ENCODE measurements around the gene TNK1.
"Not testable (repeated sequence)": the region's sequence is repeated elsewhere in the genome, so short reads cannot be mapped to it uniquely, and the experiment has no call there.

TNK1 gene

DNA sequence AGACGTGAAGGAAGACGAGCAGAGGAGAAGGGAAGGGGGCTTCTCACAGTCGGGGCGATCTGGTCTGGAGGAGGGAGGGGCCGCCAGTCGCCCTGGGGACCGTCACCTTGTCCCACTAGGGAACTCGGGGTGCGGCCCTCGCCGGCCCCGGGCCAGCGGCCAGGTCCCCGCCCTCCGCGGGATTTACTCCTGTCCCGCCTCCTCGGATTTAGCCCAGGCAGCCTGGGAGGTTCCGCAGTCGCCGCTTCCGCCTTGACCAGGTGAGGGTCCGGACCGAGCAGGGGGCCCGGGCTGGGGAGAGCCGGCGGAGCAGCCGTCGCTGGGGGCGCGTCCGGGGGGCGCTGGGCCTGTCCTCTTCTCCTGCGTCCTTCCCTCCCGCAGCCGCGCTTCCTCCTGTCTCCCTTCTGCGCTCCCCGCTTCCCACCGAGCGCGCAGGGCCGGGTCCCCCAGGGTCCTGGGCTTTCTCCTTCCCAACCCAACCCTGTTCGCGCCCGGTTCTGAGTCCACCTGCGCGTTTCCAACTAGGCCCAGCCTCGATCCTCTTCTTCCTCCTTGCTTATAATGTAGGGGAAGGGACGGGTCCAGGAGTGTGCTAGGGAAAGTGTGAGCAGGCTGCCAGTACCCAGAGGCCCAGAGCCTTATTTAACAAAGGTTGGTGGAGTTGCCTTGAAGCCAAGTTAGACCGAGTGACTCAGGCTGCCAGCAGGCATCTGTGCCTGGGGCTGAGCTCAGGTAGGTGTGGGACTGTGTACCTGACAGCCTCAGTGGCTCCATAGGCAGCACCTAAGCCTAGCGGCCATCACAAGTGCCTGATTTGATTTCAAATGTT is at the start of gene TNK1:
TNK1 (plus strand) TSS at position 235 of the 829 bp plus-strand sequence. CDS start 1,838 bp downstream, outside the sequence.
- DNase-seq (ENCODE audit: low spot score): no peak

DNA sequence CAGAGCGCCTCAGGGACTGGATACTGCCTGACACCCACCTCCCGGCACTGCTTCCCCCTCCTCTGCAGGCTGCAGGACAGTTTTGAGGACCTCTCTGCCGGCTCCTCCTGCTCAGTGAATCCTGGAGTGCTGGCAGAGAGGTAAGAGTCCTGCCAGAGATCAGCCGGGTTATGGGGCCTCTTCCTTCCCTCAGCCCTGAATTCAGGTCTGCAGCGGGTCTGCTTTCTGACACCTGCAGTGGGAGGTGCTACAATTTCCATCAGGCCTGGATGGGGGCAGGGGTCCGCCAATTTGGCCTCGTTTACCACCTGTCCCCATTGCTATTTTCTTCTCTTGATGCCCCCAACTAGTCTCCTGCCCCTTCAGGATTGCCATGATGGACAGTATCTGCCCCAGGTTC is 48.8 kb upstream of the TNK1 start:
- DNase-seq (ENCODE audit: low spot score): no peak

- DNase-seq (ENCODE audit: low spot score): peak; percentile 50
Observed at GRCh38 chr17:7332600-7333069, 48.3 kb upstream of the TNK1 start.

- DNase-seq (ENCODE audit: low spot score): no peak
Observed at GRCh38 chr17:7334938-7335538, 45.9 kb upstream of the TNK1 start.

DNA sequence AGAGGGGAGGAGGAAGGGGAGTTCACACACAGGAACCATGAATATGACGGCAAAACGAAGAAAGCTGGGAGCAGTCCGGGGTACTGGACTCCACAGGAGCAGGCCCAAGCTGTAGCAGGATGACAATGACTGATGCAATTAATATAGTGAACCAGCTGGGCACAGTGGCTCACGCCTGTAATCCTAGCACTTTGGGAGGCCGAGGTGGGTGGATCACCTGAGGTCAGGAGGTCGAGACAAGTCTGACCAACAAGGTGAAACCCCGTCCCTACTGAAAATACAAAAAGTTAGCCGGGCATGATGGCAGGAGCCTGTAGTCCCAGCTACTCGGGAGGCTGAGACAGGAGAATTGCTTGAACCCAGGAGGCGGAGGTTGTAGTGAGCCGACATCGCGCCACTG is 45.1 kb upstream of the TNK1 start:
- not testable (repeated sequence) for DNase-seq (ENCODE audit: low spot score)

DNA sequence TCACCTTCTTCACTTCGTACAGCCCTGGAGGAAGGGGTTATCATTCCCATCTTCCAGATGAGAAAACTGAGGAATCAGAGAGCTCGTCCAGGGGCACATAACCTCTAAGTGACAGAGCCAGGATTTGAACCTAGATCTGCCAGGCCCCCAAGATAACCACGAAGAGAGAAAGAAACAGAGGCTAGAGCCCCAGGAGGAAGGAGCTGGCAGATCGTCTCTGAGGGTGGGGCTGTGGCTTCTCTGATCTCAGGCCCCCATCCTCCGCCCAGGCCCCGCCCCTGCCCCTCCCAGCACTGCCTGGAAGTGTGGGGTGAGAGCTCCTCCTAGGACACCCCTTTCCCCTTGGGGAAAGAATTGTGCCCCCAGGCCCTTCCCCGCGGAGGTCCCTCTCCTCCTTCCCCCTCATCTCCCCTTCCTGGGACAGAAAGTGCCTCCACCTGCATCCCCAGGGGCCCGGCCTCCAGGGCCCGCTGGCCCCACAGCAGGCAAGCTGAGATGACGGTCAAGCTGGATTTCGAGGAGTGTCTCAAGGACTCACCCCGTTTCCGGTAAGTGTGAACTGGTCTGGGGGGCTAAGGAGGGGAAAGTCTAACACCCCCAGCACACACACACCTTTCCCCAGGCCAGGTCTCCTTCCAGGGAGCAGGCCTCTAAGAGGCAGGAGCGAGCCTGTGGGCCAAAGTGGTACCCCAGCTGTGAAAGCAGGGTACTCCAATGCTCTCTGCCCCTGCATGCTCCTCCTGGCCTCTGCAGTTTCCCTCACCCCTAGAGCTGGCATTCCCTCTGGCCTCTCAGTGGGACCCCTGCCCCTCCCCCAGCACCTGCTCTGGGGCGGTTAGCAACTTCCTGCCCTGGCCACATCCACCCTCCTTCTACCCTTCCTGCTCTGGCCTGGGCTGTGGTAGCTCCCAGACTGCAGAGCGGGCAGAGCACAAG is 44.4 kb upstream of the TNK1 start, which contains the start of gene ACAP1:
ACAP1 (plus strand) TSS at position 290 of the 936 bp plus-strand sequence; CDS start at position 496, 206 bp downstream.
- DNase-seq (ENCODE audit: low spot score): peak; percentile 87

DNA sequence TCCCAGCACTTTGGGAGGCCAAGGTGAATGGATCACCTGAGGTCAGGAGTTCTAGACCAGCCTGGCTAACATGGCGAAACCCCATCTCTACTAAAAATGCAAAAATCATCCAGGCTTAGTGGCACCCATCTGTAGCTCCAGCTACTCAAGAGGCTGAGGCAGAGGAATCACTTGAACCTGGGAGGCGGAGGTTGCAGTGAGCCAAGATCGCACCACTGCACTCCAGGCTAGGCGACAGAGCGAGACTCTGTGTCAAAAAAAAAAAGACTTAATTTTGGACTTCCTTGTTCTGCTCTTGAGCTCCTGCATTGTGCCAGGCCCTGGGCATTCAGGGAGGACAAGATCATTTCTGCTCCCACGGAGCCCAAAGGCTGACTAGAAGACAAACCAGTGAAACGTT is 43.3 kb upstream of the TNK1 start:
- not testable (repeated sequence) for DNase-seq (ENCODE audit: low spot score)

DNA sequence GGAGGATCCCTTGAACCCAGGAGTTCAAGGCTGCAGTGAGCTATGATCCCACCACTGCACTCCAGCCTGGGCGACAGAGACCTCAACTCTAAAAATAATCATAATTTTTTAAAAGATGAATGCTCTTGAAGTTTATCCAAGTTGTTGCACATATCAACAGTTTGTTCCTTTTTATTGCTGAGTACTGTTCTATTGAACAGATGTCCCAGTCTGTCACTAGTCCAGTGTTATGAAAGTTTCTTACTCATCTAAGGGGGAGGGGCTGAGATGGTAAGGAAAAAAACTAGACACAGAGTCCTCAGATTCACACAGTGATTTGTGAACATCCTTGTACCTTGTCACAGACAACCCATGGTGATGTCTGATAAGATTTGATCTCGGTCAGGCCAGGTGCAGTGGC is 40.7 kb upstream of the TNK1 start:
- DNase-seq (ENCODE audit: low spot score): no peak

DNA sequence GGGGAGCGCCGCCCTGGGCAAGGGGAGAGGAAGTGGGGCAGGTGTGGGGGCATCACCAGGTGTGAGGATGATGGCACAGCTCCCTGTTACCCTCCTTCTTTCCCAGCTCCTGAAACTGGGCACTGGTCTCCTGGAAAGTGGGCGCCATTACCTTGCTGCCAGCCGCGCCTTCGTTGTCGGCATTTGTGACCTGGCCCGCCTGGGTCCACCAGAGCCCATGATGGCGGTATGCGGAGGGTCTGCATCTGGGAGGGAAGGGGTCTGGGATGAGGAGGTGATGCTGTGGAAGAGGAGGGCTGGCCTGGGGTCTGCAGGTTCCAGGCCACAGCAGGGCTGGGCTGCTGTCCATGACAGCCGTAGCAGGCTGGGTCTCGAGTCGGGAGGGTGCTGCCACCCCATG is 39.0 kb upstream of the TNK1 start:
- no peak for DNase-seq (ENCODE audit: low spot score)

- DNase-seq (ENCODE audit: low spot score): no peak
Observed at GRCh38 chr17:7343250-7343649, 37.6 kb upstream of the TNK1 start.

DNA sequence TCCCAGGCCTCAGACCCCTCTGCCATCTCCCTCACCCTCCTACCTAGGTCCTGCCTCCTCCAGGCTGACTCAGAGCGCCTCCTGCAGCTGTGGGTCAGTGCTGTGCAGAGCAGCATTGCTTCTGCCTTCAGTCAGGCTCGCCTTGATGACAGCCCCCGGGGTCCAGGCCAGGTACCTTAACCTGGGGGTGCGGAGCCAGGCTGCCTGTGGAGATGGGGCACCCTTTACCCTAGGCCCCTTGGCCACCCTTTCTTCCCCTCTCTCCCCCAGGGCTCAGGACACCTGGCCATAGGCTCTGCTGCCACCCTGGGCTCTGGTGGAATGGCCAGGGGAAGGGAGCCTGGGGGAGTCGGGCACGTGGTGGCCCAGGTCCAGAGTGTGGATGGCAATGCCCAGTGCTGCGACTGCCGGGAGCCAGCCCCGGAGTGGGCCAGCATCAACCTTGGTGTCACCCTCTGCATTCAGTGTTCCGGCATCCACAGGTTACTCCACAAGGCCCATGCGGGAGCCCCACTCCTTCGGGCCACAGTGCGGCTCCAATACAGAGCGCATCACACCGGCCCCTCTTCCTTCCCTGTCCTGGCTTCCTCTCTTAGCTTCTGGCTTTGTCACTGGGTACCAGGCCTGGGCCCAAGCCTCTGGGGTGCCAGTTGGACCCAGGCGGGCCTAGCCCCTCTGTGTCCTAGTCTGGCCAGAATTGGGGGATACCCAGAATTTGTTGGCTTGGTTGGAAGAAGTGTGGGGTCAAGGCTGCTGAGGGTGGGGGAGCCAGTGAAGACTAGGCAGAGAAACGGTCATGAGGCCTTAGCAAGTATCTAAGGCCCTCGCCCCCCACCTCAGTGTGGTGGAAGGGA is 33.9 kb upstream of the TNK1 start:
- DNase-seq (ENCODE audit: low spot score): no peak

GRCh38 chr17:7347630-7348477 is 33.0 kb upstream of the TNK1 start:
- no peak for DNase-seq (ENCODE audit: low spot score)

DNA sequence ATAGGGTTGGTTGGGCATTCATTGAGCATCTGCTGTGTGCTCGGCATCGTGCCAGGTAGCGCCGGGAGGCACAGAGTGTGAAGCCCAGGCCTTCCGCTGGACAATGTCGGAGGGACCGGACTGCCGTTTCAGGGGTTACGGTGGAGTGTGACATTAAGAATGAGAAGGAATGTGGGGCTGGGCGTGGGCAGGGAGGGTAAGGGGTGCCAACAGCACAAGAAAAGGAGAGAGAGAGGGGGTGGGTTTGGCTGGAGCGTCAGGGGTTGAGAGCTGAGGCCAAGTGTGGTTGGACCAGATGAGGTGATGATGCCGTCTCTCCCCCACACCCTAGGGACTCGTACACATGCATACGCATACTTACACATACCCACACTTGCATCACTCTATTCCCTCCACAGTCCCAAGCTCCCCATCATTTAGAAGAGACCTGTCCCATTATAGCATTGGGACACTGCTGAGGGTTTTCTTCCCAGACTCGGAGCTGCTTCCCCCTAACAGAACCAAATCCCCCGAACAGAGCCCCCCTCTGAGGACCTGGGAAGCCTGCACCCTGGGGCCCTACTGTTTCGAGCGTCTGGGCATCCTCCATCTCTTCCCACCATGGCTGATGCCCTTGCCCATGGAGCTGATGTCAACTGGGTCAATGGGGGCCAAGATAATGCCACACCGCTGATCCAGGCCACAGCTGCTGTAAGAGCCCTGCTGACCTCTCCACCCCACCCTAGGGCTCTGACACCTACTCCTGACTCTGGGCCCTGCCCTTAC is 32.2 kb upstream of the TNK1 start:
- DNase-seq (ENCODE audit: low spot score): no peak

DNA sequence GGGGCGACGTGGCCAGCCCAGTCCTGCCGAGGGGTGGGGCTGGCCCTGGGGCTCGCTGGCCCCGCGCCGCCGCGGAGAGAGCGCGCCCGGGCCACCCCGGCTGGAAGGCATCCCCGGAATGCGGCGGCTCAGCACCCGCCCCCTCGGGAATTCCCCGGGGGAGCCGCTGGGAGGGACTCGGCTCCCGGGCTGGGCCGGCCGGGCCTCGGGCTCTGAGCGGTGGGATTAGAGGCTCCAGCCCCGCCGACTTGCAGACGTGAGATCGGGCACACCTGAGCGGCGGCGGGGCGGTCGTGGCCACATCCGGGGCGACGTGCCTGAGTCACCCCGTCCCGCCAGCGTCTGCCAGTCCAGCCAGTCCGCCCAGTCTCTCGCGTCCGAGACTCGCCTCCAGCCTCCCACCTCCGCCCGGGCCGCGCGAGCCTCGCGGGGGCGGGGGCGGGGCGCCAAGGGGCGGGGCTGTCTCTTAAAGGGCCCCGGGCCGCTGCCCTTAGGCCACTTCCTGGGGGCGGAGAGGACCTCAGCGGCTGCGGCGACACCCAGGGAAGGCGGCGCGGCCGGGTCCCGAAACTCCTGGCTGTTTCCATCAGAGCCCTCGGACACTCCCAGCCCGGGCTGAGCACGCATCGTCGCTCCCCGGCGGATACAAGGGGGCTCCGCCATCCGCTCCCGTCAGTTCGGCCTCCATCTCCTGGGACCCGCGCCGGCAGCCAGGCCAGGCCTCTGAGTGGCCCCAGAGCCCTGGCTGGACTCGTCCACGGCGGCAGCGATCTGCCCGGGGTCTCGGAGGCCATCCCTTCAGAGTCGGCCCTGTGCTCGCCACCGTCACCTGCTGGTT is 29.0 kb upstream of the TNK1 start, which contains the start of gene KCTD11:
KCTD11 (plus strand) TSS at position 498 of the 838 bp plus-strand sequence.
- DNase-seq (ENCODE audit: low spot score): peak; percentile 81

GRCh38 chr17:7352503-7352889 is 28.4 kb upstream of the TNK1 start:
- peak; percentile 11 for DNase-seq (ENCODE audit: low spot score)

DNA sequence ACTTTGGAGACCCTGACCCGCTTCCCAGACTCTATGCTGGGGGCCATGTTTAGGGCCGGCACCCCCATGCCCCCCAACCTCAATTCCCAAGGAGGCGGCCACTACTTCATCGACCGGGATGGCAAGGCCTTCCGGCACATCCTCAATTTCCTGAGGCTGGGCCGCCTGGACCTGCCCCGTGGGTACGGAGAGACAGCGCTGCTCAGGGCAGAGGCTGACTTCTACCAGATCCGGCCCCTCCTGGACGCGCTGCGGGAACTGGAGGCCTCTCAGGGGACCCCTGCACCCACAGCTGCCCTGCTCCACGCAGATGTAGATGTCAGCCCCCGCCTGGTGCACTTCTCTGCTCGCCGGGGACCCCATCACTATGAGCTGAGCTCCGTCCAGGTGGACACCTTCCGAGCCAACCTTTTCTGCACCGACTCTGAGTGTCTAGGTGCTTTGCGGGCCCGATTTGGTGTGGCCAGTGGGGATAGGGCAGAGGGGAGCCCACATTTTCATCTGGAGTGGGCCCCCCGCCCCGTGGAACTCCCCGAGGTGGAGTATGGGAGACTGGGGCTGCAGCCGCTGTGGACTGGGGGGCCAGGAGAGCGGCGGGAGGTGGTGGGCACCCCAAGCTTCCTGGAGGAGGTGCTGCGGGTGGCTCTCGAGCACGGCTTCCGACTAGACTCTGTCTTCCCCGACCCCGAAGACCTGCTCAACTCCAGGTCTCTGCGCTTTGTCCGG is 27.8 kb upstream of the TNK1 start:
- DNase-seq (ENCODE audit: low spot score): no peak

DNA sequence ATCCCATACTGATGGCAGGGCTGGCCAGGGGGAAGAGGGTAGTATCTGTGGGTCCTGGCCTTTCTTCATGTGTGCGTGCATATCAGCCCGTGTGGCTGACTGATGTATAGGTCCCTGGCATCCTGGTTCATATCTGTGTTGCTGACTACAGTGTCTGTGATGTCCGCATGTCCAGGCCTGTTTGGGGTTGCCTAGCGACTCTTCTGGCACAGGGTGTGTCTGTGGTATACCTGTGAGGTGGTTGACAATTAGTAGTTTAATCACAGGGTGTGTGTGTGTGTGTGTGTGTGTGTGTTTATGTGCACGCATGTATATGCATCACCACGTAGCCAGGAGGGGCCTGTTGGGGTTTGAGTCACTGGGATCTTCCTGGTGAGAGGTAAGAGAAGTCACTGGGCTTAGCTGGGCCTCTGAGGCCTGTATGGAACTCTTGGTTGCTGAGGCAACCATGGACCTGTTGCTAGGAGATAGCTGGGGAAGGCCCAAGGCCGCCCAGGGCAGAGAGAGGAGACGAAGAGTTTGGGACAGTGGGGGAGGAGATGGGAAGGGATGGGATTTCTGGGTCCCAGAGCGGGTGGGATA is 26.5 kb upstream of the TNK1 start:
- peak; percentile 70 for DNase-seq (ENCODE audit: low spot score)

Data from CD4-positive, alpha-beta T cell treated with Interleukin-15 for 4 hours (primary cell).